GM12874 (cell line): Measurements from ENCODE around the gene ACTN1.

Source experiments
- TF ChIP-seq, protein P1 (sequence below): IDR thresholded peaks from 2 replicates; pipeline ENCODE4 v1.5.1; 2011; ENCODE audit warnings: low read depth, mild to moderate bottlenecking, control low read depth, low read length, moderate library complexity; ENCODE audit not compliant: insufficient read depth

The ACTN1 gene

DNA sequence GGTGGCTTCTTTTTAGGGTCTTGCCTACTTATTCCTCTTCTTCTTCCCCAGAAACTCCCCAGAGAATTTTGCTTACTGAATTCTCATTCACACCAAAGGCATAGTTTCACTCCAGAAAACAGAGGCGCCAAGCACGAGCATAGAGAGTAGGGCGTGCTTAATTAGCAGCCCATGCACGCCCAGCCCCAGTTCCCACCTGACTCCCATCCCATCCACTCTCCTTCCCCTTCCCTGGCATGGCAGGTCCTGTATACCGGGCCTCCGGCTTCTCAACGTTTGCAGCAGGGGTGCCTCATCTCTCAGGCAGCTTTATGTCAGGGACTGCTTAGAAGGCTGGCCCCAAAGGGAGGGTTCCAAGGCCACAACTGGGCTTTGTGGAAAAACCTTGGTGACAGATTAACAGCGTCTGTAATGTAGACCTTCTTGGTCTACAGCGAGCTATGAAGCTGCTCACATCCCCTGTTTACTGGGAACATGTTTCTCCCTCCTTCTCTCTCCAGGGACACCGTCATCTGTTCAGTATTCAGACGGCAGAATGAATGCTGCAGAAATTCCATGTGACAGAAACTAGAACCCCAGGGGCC is 62.7 kb downstream of the ACTN1 start:
- TF ChIP-seq, protein P1, sequence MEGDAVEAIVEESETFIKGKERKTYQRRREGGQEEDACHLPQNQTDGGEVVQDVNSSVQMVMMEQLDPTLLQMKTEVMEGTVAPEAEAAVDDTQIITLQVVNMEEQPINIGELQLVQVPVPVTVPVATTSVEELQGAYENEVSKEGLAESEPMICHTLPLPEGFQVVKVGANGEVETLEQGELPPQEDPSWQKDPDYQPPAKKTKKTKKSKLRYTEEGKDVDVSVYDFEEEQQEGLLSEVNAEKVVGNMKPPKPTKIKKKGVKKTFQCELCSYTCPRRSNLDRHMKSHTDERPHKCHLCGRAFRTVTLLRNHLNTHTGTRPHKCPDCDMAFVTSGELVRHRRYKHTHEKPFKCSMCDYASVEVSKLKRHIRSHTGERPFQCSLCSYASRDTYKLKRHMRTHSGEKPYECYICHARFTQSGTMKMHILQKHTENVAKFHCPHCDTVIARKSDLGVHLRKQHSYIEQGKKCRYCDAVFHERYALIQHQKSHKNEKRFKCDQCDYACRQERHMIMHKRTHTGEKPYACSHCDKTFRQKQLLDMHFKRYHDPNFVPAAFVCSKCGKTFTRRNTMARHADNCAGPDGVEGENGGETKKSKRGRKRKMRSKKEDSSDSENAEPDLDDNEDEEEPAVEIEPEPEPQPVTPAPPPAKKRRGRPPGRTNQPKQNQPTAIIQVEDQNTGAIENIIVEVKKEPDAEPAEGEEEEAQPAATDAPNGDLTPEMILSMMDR: no peak

GRCh38 chr14:68913516-68913915 is 65.6 kb downstream of the ACTN1 start:
- TF ChIP-seq, protein P1: no peak

DNA sequence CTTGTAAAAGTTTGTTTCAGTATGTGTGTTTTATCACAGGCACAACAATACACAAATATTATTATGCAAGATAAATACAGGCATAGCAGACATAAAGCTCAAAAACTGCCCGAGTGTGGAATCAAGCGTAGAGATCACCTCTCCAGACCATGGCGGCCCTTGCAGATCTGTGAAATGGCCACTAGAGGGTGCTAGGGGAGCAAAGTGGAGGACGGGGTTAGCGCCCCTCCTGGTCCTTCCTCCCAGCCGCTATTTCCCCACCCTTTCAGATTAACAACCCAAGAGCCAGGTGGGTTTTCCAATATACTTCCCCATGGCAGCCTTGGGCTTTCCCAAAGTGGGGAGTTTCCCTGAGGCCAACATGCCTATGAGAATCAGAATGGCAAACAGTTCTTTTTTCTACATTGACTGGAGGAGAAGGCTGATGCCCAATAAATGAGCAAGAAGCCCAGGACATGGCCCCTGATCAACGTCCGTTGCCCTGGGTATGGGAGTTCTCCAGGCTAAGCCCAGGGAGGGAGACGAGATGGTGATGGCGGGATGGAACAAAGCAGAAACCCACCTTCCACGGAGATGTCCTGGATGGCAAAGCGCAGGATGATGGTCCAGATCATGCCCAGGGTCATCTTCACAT is 67.4 kb downstream of the ACTN1 start:
- TF ChIP-seq, protein P1: peak; percentile 95

DNA sequence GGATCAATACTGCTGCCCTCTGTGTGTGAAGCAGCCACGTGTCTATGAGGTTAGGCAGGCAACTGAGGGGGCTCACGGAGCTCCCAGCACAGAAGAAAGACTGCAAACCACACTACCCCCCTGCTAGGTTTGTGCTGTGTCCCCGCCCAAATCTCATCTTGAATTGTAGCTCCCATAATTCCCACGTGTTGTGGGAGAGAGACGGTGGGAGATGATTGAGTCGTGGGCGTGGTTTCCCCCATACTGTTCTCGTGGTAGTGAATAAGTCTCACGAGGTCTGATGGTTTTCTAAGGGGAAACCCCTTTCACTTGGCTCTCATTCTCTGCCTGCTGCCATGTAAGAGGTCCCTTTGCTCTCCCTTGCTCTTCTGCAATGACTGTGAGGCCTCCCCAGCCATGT is 68.6 kb downstream of the ACTN1 start:
- TF ChIP-seq, protein P1: no peak

DNA sequence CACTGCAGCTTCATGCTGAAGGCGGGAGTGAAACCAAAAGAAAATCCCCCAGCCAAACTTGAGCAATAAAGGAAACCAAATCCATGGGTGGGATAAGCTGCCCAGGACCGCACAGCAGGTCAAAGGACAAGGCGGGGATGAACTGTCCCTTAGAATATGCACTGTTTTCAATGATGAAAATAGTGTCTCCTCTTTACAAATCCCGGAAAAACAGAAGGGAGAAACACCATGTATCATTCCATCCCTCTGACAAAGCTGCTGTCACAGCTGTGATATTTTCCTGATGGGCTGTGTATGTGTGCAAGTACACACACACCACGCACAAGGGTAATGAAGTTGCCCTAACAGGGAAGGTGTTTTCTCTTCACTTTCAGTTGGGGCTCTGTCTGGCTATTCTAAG is 70.3 kb downstream of the ACTN1 start:
- TF ChIP-seq, protein P1: no peak

- TF ChIP-seq, protein P1: no peak
These were observed 70.9 kb downstream of the ACTN1 start for GRCh38 chr14:68908201-68908600.

GRCh38 chr14:68906439-68906838 is 72.7 kb downstream of the ACTN1 start:
- TF ChIP-seq, protein P1: no peak
